Ishikawa (cell line): Measurements from ENCODE around the gene KCTD2.

Source experiments
- CEBPB ChIP-seq: IDR thresholded peaks from 2 replicates; pipeline ENCODE4 v1.6.1; 2012
- CREB1 ChIP-seq: IDR thresholded peaks from 2 replicates; pipeline ENCODE4 v1.6.1; 2012; ENCODE audit warnings: low read depth
- EGR1 ChIP-seq: IDR thresholded peaks from 2 replicates; pipeline ENCODE4 v1.6.1; 2012
- EP300 ChIP-seq: IDR thresholded peaks from 2 replicates; pipeline ENCODE4 v1.6.1; 2012; ENCODE audit warnings: borderline replicate concordance
- FOXM1 ChIP-seq: IDR thresholded peaks from 2 replicates; pipeline ENCODE4 v1.6.1; 2012; ENCODE audit warnings: low read depth, borderline replicate concordance
- NFIC ChIP-seq: IDR thresholded peaks from 2 replicates; pipeline ENCODE4 v1.6.1; 2012
- RAD21 ChIP-seq: IDR thresholded peaks from 2 replicates; pipeline ENCODE4 v1.6.1; 2012; ENCODE audit warnings: low read depth
- TAF1 ChIP-seq: IDR thresholded peaks from 2 replicates; pipeline ENCODE4 v1.6.1; 2012; ENCODE audit warnings: low read depth, mild to moderate bottlenecking
- TCF12 ChIP-seq: IDR thresholded peaks from 2 replicates; pipeline ENCODE4 v1.6.1; 2012; ENCODE audit warnings: low read depth
- TEAD4 ChIP-seq: IDR thresholded peaks from 2 replicates; pipeline ENCODE4 v1.6.1; 2012
- YY1 ChIP-seq: IDR thresholded peaks from 2 replicates; pipeline ENCODE4 v1.6.1; 2012; ENCODE audit warnings: low read depth
- ZBTB7A ChIP-seq: IDR thresholded peaks from 2 replicates; pipeline ENCODE4 v1.6.1; 2012; ENCODE audit warnings: low read depth
- TF ChIP-seq, protein P1 (sequence below): IDR thresholded peaks from 2 replicates; pipeline ENCODE4 v1.6.1; 2012; ENCODE audit warnings: low read depth, mild to moderate bottlenecking
- TF ChIP-seq, protein P2 (sequence below): IDR thresholded peaks from 2 replicates; pipeline ENCODE4 v1.6.1; 2012
- TF ChIP-seq, protein P3 (sequence below): IDR thresholded peaks from 2 replicates; pipeline ENCODE4 v1.6.1; 2012

The KCTD2 gene

DNA sequence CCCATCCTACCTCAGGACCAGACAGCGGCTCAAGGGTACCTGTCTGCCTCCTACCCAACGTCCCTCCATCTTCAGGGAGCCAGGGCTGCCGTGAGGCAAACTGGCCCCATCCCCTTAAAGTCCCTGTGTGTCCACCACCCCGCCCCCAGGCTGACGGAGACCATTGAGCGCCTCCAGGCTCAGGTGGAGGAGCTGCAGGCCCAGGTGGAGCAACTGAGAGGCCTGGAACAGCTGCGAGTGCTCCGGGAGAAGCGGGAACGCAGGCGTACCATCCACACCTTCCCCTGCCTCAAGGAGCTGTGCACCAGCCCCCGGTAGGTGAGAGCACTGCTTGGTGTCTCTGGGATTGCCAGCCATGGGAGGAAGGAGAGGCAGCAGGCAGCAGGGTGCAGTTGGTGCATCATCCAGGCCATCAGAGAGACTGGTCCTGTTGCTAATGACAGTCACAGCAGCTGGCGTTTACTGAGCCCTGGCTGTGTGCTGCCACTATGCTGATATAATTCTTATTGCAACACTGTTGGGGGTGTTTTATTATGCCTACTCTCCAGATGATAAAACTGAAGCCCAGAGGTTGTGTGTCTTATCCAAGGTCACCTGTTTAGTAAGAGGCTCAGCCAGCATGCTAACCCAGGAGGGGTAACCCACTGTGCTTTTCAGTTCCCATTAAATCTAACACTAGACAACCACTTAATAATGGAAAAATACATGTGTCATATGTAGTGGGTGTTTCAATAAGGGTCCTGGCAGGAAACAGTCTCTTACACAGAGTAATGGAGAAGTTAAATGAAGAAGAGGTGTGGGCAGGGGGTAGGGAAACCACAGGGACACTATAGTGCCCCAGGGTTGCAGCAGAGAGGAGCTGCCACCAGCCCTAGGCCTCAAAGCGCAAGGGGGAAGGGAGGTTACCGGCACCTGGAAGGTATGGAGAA lies 44.8 kb upstream of the KCTD2 start:
- no peak for TF ChIP-seq TCF12

DNA sequence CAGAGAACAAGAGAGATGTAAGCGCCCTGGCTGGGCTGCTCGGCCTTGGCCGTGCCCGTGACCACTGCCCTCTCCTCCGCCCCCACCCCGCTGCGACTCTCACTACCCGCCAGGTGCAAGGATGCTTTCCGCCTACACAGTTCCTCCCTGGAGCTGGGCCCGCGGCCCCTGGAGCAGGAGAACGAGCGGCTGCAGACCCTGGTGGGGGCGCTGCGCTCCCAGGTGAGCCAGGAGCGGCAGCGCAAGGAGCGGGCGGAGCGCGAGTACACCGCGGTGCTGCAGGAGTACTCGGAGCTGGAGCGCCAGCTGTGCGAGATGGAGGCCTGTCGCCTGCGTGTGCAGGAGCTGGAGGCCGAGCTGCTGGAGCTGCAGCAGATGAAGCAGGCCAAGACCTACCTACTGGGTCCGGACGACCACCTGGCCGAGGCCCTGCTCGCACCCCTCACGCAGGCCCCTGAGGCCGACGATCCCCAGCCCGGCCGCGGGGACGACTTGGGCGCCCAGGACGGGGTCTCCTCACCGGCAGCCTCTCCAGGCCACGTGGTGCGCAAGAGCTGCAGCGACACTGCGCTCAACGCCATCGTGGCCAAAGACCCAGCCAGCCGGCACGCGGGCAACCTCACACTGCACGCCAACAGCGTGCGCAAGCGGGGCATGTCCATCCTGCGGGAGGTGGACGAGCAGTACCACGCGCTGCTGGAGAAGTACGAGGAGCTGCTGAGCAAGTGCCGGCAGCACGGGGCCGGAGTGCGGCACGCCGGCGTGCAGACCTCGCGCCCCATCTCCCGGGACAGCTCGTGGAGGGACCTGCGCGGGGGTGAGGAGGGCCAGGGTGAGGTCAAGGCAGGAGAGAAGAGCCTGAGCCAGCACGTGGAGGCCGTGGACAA lies 43.7 kb upstream of the KCTD2 start:
- TF ChIP-seq CEBPB, result no peak
- TF ChIP-seq EP300, result no peak
- TF ChIP-seq, protein P1, sequence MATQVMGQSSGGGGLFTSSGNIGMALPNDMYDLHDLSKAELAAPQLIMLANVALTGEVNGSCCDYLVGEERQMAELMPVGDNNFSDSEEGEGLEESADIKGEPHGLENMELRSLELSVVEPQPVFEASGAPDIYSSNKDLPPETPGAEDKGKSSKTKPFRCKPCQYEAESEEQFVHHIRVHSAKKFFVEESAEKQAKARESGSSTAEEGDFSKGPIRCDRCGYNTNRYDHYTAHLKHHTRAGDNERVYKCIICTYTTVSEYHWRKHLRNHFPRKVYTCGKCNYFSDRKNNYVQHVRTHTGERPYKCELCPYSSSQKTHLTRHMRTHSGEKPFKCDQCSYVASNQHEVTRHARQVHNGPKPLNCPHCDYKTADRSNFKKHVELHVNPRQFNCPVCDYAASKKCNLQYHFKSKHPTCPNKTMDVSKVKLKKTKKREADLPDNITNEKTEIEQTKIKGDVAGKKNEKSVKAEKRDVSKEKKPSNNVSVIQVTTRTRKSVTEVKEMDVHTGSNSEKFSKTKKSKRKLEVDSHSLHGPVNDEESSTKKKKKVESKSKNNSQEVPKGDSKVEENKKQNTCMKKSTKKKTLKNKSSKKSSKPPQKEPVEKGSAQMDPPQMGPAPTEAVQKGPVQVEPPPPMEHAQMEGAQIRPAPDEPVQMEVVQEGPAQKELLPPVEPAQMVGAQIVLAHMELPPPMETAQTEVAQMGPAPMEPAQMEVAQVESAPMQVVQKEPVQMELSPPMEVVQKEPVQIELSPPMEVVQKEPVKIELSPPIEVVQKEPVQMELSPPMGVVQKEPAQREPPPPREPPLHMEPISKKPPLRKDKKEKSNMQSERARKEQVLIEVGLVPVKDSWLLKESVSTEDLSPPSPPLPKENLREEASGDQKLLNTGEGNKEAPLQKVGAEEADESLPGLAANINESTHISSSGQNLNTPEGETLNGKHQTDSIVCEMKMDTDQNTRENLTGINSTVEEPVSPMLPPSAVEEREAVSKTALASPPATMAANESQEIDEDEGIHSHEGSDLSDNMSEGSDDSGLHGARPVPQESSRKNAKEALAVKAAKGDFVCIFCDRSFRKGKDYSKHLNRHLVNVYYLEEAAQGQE, result no peak
- no peak for TF ChIP-seq RAD21
- no peak for TF ChIP-seq TAF1
- TF ChIP-seq TCF12, result no peak
- TF ChIP-seq ZBTB7A, result no peak
- TF ChIP-seq, protein P2, sequence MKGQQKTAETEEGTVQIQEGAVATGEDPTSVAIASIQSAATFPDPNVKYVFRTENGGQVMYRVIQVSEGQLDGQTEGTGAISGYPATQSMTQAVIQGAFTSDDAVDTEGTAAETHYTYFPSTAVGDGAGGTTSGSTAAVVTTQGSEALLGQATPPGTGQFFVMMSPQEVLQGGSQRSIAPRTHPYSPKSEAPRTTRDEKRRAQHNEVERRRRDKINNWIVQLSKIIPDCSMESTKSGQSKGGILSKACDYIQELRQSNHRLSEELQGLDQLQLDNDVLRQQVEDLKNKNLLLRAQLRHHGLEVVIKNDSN, result no peak
- no peak for TF ChIP-seq CREB1
- no peak for TF ChIP-seq FOXM1
- TF ChIP-seq, protein P3, sequence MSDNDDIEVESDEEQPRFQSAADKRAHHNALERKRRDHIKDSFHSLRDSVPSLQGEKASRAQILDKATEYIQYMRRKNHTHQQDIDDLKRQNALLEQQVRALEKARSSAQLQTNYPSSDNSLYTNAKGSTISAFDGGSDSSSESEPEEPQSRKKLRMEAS, result no peak
- no peak for TF ChIP-seq TEAD4
- no peak for TF ChIP-seq YY1
- TF ChIP-seq EGR1, result no peak

DNA sequence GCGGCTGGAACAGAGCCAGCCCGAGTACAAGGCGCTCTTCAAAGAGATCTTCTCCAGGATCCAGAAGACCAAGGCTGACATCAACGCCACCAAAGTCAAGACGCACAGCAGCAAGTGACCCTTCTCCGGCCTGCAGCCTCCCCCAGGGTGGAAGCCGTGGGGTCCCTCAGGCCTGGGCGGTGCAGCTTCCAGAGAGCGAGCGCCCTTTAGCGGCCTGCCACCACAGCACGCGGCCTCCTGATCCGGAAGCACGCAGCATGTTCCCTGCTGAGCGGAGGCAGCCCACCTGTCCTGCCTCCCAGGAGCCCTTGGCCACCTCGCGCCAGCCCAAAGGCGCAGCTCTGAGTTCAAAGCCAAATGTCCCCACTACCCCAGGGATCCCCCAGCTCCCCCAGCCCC lies 43.1 kb upstream of the KCTD2 start:
- TF ChIP-seq, protein P2, result no peak
- TF ChIP-seq YY1, result no peak
- no peak for TF ChIP-seq EP300
- no peak for TF ChIP-seq NFIC
- no peak for TF ChIP-seq FOXM1
- TF ChIP-seq CEBPB, result no peak
- TF ChIP-seq TAF1, result no peak
- TF ChIP-seq, protein P1, result no peak
- no peak for TF ChIP-seq TCF12
- TF ChIP-seq, protein P3, result no peak
- TF ChIP-seq TEAD4, result no peak
- TF ChIP-seq EGR1, result no peak
- no peak for TF ChIP-seq ZBTB7A
- no peak for TF ChIP-seq RAD21
- no peak for TF ChIP-seq CREB1

DNA sequence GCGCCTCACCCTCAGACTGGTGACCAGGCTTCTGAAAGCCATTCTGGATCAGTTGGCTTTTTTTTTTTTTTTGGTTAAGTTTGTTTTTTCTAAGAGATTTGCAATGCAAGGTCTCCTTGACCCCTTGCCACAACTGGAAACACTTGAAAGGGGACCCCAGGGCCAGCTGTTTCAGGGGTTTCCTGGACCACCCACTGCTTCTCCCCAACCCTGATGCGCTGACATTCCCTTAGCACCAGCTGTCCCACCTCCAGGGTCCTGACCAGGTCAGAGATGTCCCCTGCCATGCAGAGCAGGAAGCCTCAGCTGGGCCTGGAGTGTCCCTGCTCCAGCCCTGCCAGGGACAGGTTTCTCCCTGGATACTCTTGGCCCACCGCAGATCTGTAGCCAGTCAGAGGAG lies 42.7 kb upstream of the KCTD2 start:
- TF ChIP-seq CEBPB (no peak), ZBTB7A (no peak), EP300 (no peak), TCF12 (no peak), TEAD4 (no peak), FOXM1 (no peak)
- TF ChIP-seq, protein P3, result no peak
- TF ChIP-seq, protein P1, result no peak
